ENCODE results near the gene DES.

Gene DES

GRCh38 chr2:219381448-219381847 lies 36.7 kb upstream of the DES start:
- H3K27me3 ChIP-seq, result no peaks in the 10 kb centered on the region
- no peaks in the 10 kb centered on the region for H3K9me3 ChIP-seq
- intact Hi-C loops (cut with DNase I; ENCODE audit: low total_unique reads), result loop anchor here (10.0 kb wide), 1 partner anchor 207 kb away; the partner anchor contains the start of genes CNPPD1, RETREG2 and SLC23A3
- peaks cover 0 to 6% (median 5%) of the 10 kb centered on the region in 4 donors for H3K4me1 ChIP-seq
- no peak overlapping the region for H3K4me3 ChIP-seq
- H3K27ac ChIP-seq, result no peak overlapping the region
- TF ChIP-seq, protein P1, sequence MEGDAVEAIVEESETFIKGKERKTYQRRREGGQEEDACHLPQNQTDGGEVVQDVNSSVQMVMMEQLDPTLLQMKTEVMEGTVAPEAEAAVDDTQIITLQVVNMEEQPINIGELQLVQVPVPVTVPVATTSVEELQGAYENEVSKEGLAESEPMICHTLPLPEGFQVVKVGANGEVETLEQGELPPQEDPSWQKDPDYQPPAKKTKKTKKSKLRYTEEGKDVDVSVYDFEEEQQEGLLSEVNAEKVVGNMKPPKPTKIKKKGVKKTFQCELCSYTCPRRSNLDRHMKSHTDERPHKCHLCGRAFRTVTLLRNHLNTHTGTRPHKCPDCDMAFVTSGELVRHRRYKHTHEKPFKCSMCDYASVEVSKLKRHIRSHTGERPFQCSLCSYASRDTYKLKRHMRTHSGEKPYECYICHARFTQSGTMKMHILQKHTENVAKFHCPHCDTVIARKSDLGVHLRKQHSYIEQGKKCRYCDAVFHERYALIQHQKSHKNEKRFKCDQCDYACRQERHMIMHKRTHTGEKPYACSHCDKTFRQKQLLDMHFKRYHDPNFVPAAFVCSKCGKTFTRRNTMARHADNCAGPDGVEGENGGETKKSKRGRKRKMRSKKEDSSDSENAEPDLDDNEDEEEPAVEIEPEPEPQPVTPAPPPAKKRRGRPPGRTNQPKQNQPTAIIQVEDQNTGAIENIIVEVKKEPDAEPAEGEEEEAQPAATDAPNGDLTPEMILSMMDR (IDR thresholded peaks at IDR 0.05), result no peak
- peaks cover 52 to 96% (median 67%) of the 10 kb centered on the region in 3 donors for H3K36me3 ChIP-seq
- DNase-seq, result no peak

GRCh38 chr2:219384083-219384713 lies 34.0 kb upstream of the DES start:
- H3K4me1 ChIP-seq, result peaks cover 0 to 14% (median 11%) of the 10 kb centered on the region in 4 donors
- no peaks in the 10 kb centered on the region for H3K9me3 ChIP-seq
- TF ChIP-seq, protein P1 (IDR thresholded peaks at IDR 0.05), result no peak

DNA sequence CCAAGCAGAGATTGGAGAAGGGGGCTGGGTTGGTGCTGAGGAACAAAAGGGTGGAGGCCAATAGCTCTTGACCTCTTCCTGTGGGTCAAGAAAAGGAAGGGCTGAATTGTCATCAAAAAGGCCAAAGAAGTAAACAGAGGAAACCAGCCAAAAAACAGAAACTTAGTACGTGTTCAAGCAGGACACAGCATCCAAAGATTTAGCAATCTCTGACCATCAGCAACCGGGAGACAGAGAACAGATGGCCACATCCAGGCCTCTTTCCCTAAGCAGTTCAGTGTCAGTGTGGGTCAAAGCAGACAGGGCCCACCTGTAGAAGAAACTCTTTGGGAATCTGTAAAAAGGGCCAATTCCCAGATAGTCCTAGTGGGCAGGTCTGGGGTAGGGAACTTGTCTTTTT lies 33.3 kb upstream of the DES start:
- Histone ChIP-seq H3K27ac (no peak overlapping the region), H3K27me3 (no peaks in the 10 kb centered on the region), H3K4me1 (peaks cover 0 to 14% (median 11%) of the 10 kb centered on the region in 4 donors), H3K9me3 (no peaks in the 10 kb centered on the region), H3K36me3 (peaks cover 52 to 67% (median 56%) of the 10 kb centered on the region in 3 donors), H3K4me3 (no peak overlapping the region)
- intact Hi-C loops (cut with DNase I; ENCODE audit: low total_unique reads), result loop anchor here (10.0 kb wide), 1 partner anchor 210 kb away; the partner anchor contains the start of genes CNPPD1, RETREG2 and SLC23A3
- TF ChIP-seq, protein P1 (IDR thresholded peaks at IDR 0.05), result no peak
- DNase-seq, result no peak

More at GRCh38 chr2:219384083-219384713, 34.0 kb upstream of the DES start:
- DNase-seq, result no peak
- H3K4me3 ChIP-seq, result no peak overlapping the region
- no peaks in the 10 kb centered on the region for H3K27me3 ChIP-seq
- H3K36me3 ChIP-seq, result peaks cover 52 to 73% (median 56%) of the 10 kb centered on the region in 3 donors
- H3K27ac ChIP-seq, result no peak overlapping the region
- intact Hi-C loops (cut with DNase I; ENCODE audit: low total_unique reads), result loop anchor here (10.0 kb wide), 1 partner anchor 209 kb away; the partner anchor contains the start of genes CNPPD1, RETREG2 and SLC23A3

DNA sequence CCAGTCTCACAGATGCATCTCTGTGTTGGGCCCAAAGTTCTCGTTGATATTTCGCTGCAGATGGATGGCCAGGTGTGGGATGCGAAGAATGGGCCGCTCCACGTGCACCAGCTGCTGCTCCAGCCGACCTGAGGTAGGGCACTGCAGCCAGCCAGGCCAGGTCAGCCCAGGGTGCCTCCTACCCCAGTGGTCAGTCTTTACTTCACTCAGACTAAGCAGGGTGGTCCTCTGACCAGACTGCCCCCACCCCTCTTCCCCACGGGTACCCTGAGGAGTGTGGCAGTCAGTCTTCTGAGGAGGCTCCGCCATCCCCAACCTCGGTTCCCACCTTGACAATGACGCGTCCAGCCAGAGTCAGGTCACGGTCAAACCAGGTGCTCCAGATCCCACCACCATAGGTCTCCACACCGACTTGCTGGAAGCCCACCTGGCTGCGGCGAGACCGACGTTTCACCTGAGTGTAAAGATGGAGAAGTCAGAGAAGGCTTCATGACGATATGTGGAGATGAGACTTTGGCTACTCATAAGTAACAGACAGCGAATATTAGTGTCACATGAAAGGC lies 32.1 kb upstream of the DES start:
- DNase-seq, result no peak
- TF ChIP-seq, protein P1 (IDR thresholded peaks at IDR 0.05), result no peak
- no peak overlapping the region for H3K4me3 ChIP-seq
- intact Hi-C loops (cut with DNase I; ENCODE audit: low total_unique reads), result loop anchor here (10.0 kb wide), 1 partner anchor 211 kb away; the partner anchor contains the start of genes CNPPD1, RETREG2 and SLC23A3
- H3K27ac ChIP-seq, result no peak overlapping the region
- no peaks in the 10 kb centered on the region for H3K9me3 ChIP-seq
- H3K4me1 ChIP-seq, result peaks cover 0 to 14% (median 11%) of the 10 kb centered on the region in 4 donors
- no peaks in the 10 kb centered on the region for H3K27me3 ChIP-seq
- H3K36me3 ChIP-seq, result peaks cover 44 to 55% (median 52%) of the 10 kb centered on the region in 3 donors

DNA sequence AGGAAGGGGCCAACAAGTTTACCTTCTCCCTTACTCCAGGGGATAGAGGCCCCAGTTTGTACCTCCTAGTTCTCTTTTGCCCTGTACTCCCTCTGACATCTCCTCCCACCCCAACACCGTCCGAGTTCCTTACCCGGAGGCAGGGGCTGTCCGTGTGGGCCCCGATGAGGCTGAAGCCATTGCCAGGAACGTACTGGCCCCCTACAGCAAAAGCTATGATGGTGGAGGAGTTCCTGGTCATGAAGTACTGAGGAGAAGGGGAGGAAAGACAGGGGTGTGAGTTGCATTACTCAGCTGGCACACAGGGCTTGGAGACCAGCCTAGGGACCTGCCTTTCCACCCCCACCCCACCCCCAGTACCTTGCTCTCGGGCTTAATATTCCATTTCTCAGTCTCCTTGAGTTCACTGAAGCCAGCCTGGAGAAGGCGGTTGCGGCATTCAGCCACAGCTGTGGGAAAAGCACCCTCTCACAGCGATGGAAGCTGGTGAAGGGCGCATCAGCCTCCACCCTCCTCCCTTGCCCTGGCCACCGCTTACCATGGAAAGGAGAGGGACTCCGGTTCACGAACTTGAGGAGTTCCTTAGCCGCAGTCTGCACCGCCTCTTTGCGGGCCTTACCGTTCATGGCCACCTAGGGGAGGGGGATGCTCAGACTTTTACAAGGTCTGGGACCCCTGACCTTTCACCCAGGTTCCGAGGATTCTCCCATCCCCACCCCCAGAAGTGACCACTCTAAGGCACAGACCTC lies 31.5 kb upstream of the DES start:
- Histone ChIP-seq H3K4me1 (peaks cover 0 to 14% (median 11%) of the 10 kb centered on the region in 4 donors), H3K36me3 (peaks cover 38 to 49% (median 46%) of the 10 kb centered on the region in 3 donors), H3K27ac (peak overlapping the region; percentile 91 to 97), H3K9me3 (no peaks in the 10 kb centered on the region), H3K27me3 (no peaks in the 10 kb centered on the region), H3K4me3 (peak overlapping the region; percentile 67 to 94)
- DNase-seq, result peak in 1 of 2 donors; percentile 35
- TF ChIP-seq, protein P1 (IDR thresholded peaks at IDR 0.05), result no peak
- intact Hi-C loops (cut with DNase I; ENCODE audit: low total_unique reads), result loop anchor here (10.0 kb wide), 1 partner anchor 212 kb away; the partner anchor contains the start of genes CNPPD1, RETREG2 and SLC23A3
